HepG2 (cell line): ENCODE data around the gene MRAP. TPM values are rescaled to one million over a fixed set of nuclear protein-coding genes. Genes with fewer than 3 reads are reported as not detected.

Experiments
- ATAC-seq: fragments of 200-7000 bp; cut with Tn5 transposase; 3 replicates; pipeline ENCODE4 v1.9.1; 2020; ENCODE audit warnings: mild to moderate bottlenecking, moderate library complexity
- BruUV-seq: library from RNA; stranded (reverse); fragments of 400-500 nt; replicated peaks from 2 replicates; lab custom pipeline; 2021; lab: Mats Ljungman, UMichigan
- CTCF ChIA-PET: fragments of 300-600 bp; formaldehyde crosslinking; extraction: SDS; loops from one replicate; lab custom pipeline; 2021; ENCODE audit warnings: low total read pairs, inconsistent platforms, low intra/inter-chr PET ratio; lab: Yijun Ruan, JAX
- POLR2A ChIA-PET: fragments of 350-600 bp; sonication (Branson Sonifier 250); formaldehyde crosslinking; loops from one replicate; lab custom pipeline; 2020; ENCODE audit warnings: antibody characterized with exemption, inconsistent platforms; lab: Yijun Ruan, JAX
- DNase-seq: peaks from one replicate; pipeline ENCODE4 v3.0.0-alpha.2; 2015; ENCODE audit warnings: low spot score
- FAIRE-seq: peaks from 3 replicates; lab custom pipeline; 2011; peaks lifted over from hg19 to GRCh38; lab: Jason Lieb, UNC
- H2AFZ ChIP-seq: one replicate; pipeline ENCODE4 v1.6.1; 2011; ENCODE audit warnings: low read length, inconsistent platforms
- H3K27ac ChIP-seq: fragments of 300-600 bp; 3 replicates; pipeline ENCODE4 v1.8.0; 2011; ENCODE audit warnings: mixed run types, mild to moderate bottlenecking, mixed read lengths, low read length, inconsistent platforms; ENCODE audit not compliant: insufficient read depth; ENCODE audit errors: extremely low read length
- H3K27me3 ChIP-seq, 2 experiments: fragments of 200-600 bp in 1 of 2; 2 replicates in 1 of 2; 3 replicates in 1 of 2; pipeline versions ENCODE4 v1.6.0 to v1.8.0; 2011; ENCODE audit warnings: low read length in 2 of 2, mild to moderate bottlenecking in 2 of 2, moderate library complexity in 2 of 2, inconsistent platforms in 1 of 2; ENCODE audit not compliant: insufficient read depth in 2 of 2, control insufficient read depth in 1 of 2
- H3K36me3 ChIP-seq, 2 experiments: fragments of 200-600 bp in 1 of 2; replicated peaks in 1 of 2; 2 replicates in 1 of 2; 3 replicates in 1 of 2; pipeline versions ENCODE4 v1.5.1 to v1.8.0; 2011; ENCODE audit warnings: low read length in 2 of 2, inconsistent platforms in 1 of 2; ENCODE audit not compliant: insufficient read depth in 2 of 2, control insufficient read depth in 1 of 2
- H3K4me1 ChIP-seq: 2 replicates; pipeline ENCODE4 v1.5.1; 2012; ENCODE audit warnings: low read length, inconsistent platforms; ENCODE audit not compliant: insufficient read depth
- H3K4me2 ChIP-seq: 2 replicates; pipeline ENCODE4 v1.6.0; 2011; ENCODE audit warnings: low read depth, low read length, inconsistent platforms
- H3K4me3 ChIP-seq, 3 experiments: fragments of 200-600 bp in 1 of 3; sonication (generic), shearing (Covaris generic) in 1 of 3; replicated peaks in 1 of 3; 2 replicates each; pipeline ENCODE4 v1.5.1; 2011 to 2016; ENCODE audit warnings: low read length in 3 of 3, inconsistent platforms in 2 of 3, low read depth in 2 of 3, mild to moderate bottlenecking in 2 of 3, control low read depth in 1 of 3, mixed read lengths in 1 of 3; ENCODE audit not compliant: insufficient read depth in 1 of 3
- H3K79me2 ChIP-seq: one replicate; pipeline ENCODE4 v1.6.1; 2011; ENCODE audit warnings: low read length, inconsistent platforms; ENCODE audit not compliant: insufficient read depth
- H3K9ac ChIP-seq: 2 replicates; pipeline ENCODE4 v1.6.0; 2011; ENCODE audit warnings: mild to moderate bottlenecking, low read depth, low read length, inconsistent platforms; ENCODE audit not compliant: insufficient read depth
- H3K9me3 ChIP-seq: 2 replicates; pipeline ENCODE4 v1.5.1; 2012; ENCODE audit warnings: mild to moderate bottlenecking, low read length
- H4K20me1 ChIP-seq: 2 replicates; pipeline ENCODE4 v1.6.0; 2011; ENCODE audit warnings: inconsistent platforms, mild to moderate bottlenecking, low read length, moderate library complexity; ENCODE audit not compliant: insufficient read depth
- CTCF ChIP-seq: sonication (generic); formaldehyde crosslinking; IDR thresholded peaks from 2 replicates; pipeline ENCODE4 v1.5.0; 2020; ENCODE audit warnings: mild to moderate bottlenecking, missing genetic modification reagents, moderate library complexity
- POLR2AphosphoS5 ChIP-seq: IDR thresholded peaks from 2 replicates; pipeline ENCODE4 v1.6.1; 2012; ENCODE audit warnings: low read depth, low read length
- STAG1 ChIP-seq: sonication (generic); formaldehyde crosslinking; IDR thresholded peaks from 2 replicates; pipeline ENCODE4 v1.4.0; 2020; ENCODE audit warnings: missing genetic modification reagents
- TRIM24 ChIP-seq: sonication (generic); formaldehyde crosslinking; IDR thresholded peaks from 2 replicates; pipeline ENCODE4 v1.8.0; 2022; ENCODE audit warnings: mild to moderate bottlenecking, missing genetic modification reagents
- ZBTB21 ChIP-seq: sonication (generic); formaldehyde crosslinking; IDR thresholded peaks from 2 replicates; pipeline ENCODE4 v1.4.0; 2020; ENCODE audit warnings: missing genetic modification reagents
- ZBTB33 ChIP-seq: sonication (generic); formaldehyde crosslinking; IDR thresholded peaks from 2 replicates; pipeline ENCODE4 v1.4.0; 2020; ENCODE audit warnings: missing genetic modification reagents
- ZBTB38 ChIP-seq: sonication (generic); formaldehyde crosslinking; IDR thresholded peaks from 2 replicates; pipeline ENCODE4 v1.5.1; 2020; ENCODE audit warnings: mild to moderate bottlenecking, missing genetic modification reagents
- ZKSCAN5 ChIP-seq: sonication (generic); formaldehyde crosslinking; IDR thresholded peaks from 2 replicates; pipeline ENCODE4 v1.5.1; 2020; ENCODE audit warnings: mild to moderate bottlenecking, missing genetic modification reagents
- ZNF430 ChIP-seq: sonication (generic); formaldehyde crosslinking; IDR thresholded peaks from 2 replicates; pipeline ENCODE4 v1.9.0; 2021; ENCODE audit warnings: mild to moderate bottlenecking, missing genetic modification reagents
- ZNF577 ChIP-seq: sonication (generic); formaldehyde crosslinking; IDR thresholded peaks from 2 replicates; pipeline ENCODE4 v1.4.0; 2020; ENCODE audit warnings: mild to moderate bottlenecking, low read depth, missing genetic modification reagents, borderline replicate concordance
- WGBS: methylation state at CpG from one replicate; pipeline ENCODE4 v1.1.6; 2017; ENCODE audit warnings: low lambda C conversion rate; 5-methylcytosine and 5-hydroxymethylcytosine counted together
- in situ Hi-C: cut with HindIII; loops from 2 replicates; pipeline ENCODE4 v1.10.0; 2017; ENCODE audit warnings: low pct_unique_long_range_greater_than_20kb; ENCODE audit not compliant: extremely low pct_ligation_motif_present
- intact Hi-C: fragments of 100-400 bp; cut with micrococcal nuclease; formaldehyde crosslinking; loops from one replicate; pipeline ENCODE4 v1.10.0; 2022; ENCODE audit not compliant: unreplicated experiment
- polyA plus RNA-seq, 8 experiments: library from polyadenylated mRNA; depleted of rRNA in 3 of 8; stranded (reverse) in 7 of 8; unstranded in 1 of 8; fragments of >200 nt; fragmentation: Illumina TruSeq in 4 of 8; extraction: Trizol in 4 of 8; gene quantifications; 2 replicates each; pipeline versions ENCODE4 v1.2.1 to v1.2.3, GENCODE V29; 2011 to 2016; ENCODE audit warnings: low read depth in 4 of 8, missing spikeins in 1 of 8, mixed read lengths in 1 of 8; ENCODE audit not compliant: insufficient read depth in 1 of 8
- total RNA-seq, 5 experiments: library from RNA; depleted of rRNA; stranded (reverse); fragments of >200 nt; fragmentation: Illumina TruSeq; extraction: Trizol; gene quantifications; 2 replicates each; pipeline ENCODE4 v1.2.3, GENCODE V29; 2016; ENCODE audit warnings: low read depth in 1 of 5
- TF ChIP-seq, protein P1 (sequence below): sonication (generic); formaldehyde crosslinking; IDR thresholded peaks from 2 replicates; pipeline ENCODE4 v1.4.0; 2020; ENCODE audit warnings: missing genetic modification reagents
- TF ChIP-seq, protein P2 (sequence below): sonication (generic); formaldehyde crosslinking; IDR thresholded peaks from 2 replicates; pipeline ENCODE4 v1.5.1; 2020; ENCODE audit warnings: mild to moderate bottlenecking, missing genetic modification reagents, moderate library complexity

MRAP gene
- total and polyA plus RNA-seq, 2 of the 13 experiments (the other 11 are each of a cell fraction or from before 2014, with no cell fraction given): 0.46 to 1.2 TPM

GRCh38 chr21:32306021-32306780 lies 7.5 kb downstream of the MRAP start:
- Histone ChIP-seq H3K79me2 (no peaks in the 10 kb centered on the region), H3K27me3 (no peaks in the 10 kb centered on the region), H2AFZ (no peak overlapping the region), H3K36me3 (no peaks in the 10 kb centered on the region; a peak in 1 of 5 replicates), H3K4me2 (no peak overlapping the region), H3K9ac (no peak overlapping the region), H3K4me1 (peaks cover 27% of the 10 kb centered on the region), H3K4me3 (no peak overlapping the region), H3K27ac (no peak overlapping the region), H4K20me1 (no peaks in the 10 kb centered on the region), H3K9me3 (no peaks in the 10 kb centered on the region)
- no TSS peak for BruUV-seq
- TF ChIP-seq ZKSCAN5: no peak
- TF ChIP-seq POLR2AphosphoS5: no peak
- TF ChIP-seq, protein P1, sequence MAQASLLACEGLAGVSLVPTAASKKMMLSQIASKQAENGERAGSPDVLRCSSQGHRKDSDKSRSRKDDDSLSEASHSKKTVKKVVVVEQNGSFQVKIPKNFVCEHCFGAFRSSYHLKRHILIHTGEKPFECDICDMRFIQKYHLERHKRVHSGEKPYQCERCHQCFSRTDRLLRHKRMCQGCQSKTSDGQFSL: peak; percentile 93
- TF ChIP-seq TRIM24 (CRISPR knock-in tag): no peak
- no peak for TF ChIP-seq ZBTB21 (CRISPR knock-in tag)
- no peak for TF ChIP-seq ZNF577
- TF ChIP-seq ZBTB33 (CRISPR knock-in tag): peak; percentile 60
- TF ChIP-seq STAG1 (CRISPR knock-in tag): peak; percentile 14; the same call in 1 of the 2 replicates
- TF ChIP-seq, protein P2, sequence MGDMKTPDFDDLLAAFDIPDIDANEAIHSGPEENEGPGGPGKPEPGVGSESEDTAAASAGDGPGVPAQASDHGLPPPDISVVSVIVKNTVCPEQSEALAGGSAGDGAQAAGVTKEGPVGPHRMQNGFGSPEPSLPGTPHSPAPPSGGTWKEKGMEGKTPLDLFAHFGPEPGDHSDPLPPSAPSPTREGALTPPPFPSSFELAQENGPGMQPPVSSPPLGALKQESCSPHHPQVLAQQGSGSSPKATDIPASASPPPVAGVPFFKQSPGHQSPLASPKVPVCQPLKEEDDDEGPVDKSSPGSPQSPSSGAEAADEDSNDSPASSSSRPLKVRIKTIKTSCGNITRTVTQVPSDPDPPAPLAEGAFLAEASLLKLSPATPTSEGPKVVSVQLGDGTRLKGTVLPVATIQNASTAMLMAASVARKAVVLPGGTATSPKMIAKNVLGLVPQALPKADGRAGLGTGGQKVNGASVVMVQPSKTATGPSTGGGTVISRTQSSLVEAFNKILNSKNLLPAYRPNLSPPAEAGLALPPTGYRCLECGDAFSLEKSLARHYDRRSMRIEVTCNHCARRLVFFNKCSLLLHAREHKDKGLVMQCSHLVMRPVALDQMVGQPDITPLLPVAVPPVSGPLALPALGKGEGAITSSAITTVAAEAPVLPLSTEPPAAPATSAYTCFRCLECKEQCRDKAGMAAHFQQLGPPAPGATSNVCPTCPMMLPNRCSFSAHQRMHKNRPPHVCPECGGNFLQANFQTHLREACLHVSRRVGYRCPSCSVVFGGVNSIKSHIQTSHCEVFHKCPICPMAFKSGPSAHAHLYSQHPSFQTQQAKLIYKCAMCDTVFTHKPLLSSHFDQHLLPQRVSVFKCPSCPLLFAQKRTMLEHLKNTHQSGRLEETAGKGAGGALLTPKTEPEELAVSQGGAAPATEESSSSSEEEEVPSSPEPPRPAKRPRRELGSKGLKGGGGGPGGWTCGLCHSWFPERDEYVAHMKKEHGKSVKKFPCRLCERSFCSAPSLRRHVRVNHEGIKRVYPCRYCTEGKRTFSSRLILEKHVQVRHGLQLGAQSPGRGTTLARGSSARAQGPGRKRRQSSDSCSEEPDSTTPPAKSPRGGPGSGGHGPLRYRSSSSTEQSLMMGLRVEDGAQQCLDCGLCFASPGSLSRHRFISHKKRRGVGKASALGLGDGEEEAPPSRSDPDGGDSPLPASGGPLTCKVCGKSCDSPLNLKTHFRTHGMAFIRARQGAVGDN (CRISPR knock-in tag): 0 out of 2 replicates have a peak, but pooled peaks have one; percentile 19
- TF ChIP-seq ZBTB38 (CRISPR knock-in tag): peak; percentile 36; the same call in 1 of the 2 replicates
- peak; percentile 30; the same call in 1 of the 2 replicates for TF ChIP-seq CTCF
- no peak for TF ChIP-seq ZNF430 (CRISPR knock-in tag)
- POLR2A ChIA-PET: no interaction called here
- peak; percentile 85 for ATAC-seq
- WGBS: 88% methylated on average over 21 of the region's 22 CpGs
- FAIRE-seq: no peak
- intact Hi-C loops: loop anchor here (5.0 kb wide), 1 partner anchor 51 kb away; no protein-coding TSS in a partner anchor
- CTCF ChIA-PET: no interaction called here
- in situ Hi-C loops: no loop called here
- peak; percentile 41 for DNase-seq
